Measurements from ENCODE around the gene INAVA. TPM values are rescaled to one million over a fixed set of nuclear protein-coding genes. Genes with fewer than 3 reads are reported as not detected.

INAVA gene
- total and polyA plus RNA-seq, 2 of the 13 experiments (the other 11 are each of a cell fraction or from before 2014, with no cell fraction given): 6.0 to 13.5 TPM

DNA sequence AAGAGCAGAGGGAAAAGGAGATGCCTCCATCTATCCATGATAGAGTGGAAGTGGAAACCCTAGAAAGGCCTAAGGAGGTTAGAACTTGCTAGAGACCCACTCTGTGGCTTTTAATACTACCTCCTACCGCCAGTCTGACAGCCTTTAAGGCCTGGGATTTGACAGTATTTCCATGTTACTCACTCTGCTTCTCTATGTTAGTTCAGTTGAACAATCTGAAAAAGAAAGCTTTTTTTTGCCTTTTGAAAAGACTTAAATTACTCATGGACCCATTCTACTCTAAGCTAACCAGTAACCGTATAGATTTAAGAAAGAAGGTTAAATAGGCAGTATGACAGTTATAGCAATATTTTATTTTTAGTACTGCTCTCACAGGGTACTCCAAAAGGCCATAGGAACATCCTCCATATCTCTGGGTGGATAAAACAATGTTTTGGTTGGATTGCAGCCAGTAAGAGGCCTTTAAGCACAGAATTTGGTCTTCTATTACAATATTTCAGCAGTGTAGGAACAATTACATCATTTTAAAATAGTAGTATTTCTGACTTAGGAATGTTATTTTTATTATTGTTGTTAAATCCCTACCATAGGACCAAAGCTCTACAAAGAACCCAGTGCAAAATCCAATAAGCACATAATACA, 37.9 kb upstream of the INAVA start (continued):
- TF ChIP-seq ZNF17 (CRISPR knock-in tag; IDR thresholded peaks at IDR 0.05): no peak
- TF ChIP-seq ZNF879 (CRISPR knock-in tag; IDR thresholded peaks at IDR 0.05): no peak
- TF ChIP-seq, protein P1, sequence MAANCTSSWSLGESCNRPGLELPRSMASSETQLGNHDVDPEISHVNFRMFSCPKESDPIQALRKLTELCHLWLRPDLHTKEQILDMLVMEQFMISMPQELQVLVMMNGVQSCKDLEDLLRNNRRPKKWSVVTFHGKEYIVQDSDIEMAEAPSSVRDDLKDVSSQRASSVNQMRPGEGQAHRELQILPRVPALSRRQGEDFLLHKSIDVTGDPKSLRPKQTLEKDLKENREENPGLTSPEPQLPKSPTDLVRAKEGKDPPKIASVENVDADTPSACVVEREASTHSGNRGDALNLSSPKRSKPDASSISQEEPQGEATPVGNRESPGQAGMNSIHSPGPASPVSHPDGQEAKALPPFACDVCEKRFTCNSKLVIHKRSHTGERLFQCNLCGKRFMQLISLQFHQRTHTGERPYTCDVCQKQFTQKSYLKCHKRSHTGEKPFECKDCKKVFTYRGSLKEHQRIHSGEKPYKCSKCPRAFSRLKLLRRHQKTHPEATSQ (CRISPR knock-in tag; IDR thresholded peaks at IDR 0.05; ENCODE audit: borderline replicate concordance): no peak
- no peak for TF ChIP-seq MTA3 (CRISPR knock-in tag; IDR thresholded peaks at IDR 0.05)
- no peak for TF ChIP-seq MBNL3 (CRISPR knock-in tag; conservative IDR thresholded peaks at IDR 0.05)
- TF ChIP-seq ZNF674 (CRISPR knock-in tag; IDR thresholded peaks at IDR 0.05; ENCODE audit: low read depth): no peak
- TF ChIP-seq KDM5B (CRISPR knock-in tag; IDR thresholded peaks at IDR 0.05; ENCODE audit: borderline replicate concordance): no peak

GRCh38 chr1:200857804-200858203, 36.9 kb upstream of the INAVA start:
- H3K36me3 ChIP-seq (replicated peaks in 1 of 2; ENCODE audit: control insufficient read depth in 1 of 2, insufficient read depth in 2 of 2, low read length in 2 of 2): peaks cover 3 to 6% of the 10 kb centered on the region in 2 experiments; a peak in 2 of 5 replicates
- POLR2A ChIA-PET: no interaction called here
- no peak overlapping the region for H2AFZ ChIP-seq (ENCODE audit: low read length)
- H3K9ac ChIP-seq (ENCODE audit: insufficient read depth, low read depth, low read length): no peak overlapping the region
- ATAC-seq: no peak
- H3K4me3 ChIP-seq (replicated peaks in 1 of 3; ENCODE audit: insufficient read depth in 1 of 3, low read depth in 2 of 3, low read length in 3 of 3): no peak overlapping the region
- no peaks in the 10 kb centered on the region for H3K4me1 ChIP-seq (ENCODE audit: insufficient read depth, low read length)
- CTCF ChIA-PET (ENCODE audit: low intra/inter-chr PET ratio, low total read pairs): no interaction called here
- no peaks in the 10 kb centered on the region for H3K79me2 ChIP-seq (ENCODE audit: insufficient read depth, low read length)
- no peaks in the 10 kb centered on the region for H3K27me3 ChIP-seq (ENCODE audit: control insufficient read depth in 1 of 2, insufficient read depth in 2 of 2, low read length in 2 of 2)
- no peaks in the 10 kb centered on the region for H3K9me3 ChIP-seq (ENCODE audit: low read length)
- in situ Hi-C loops (cut with HindIII; ENCODE audit: extremely low pct_ligation_motif_present, low pct_unique_long_range_greater_than_20kb): no loop called here
- WGBS (ENCODE audit: low lambda C conversion rate): 100% methylated on average over 1 of the region's 1 CpG
- H4K20me1 ChIP-seq (ENCODE audit: insufficient read depth, low read length): no peaks in the 10 kb centered on the region
- no peak overlapping the region for H3K4me2 ChIP-seq (ENCODE audit: low read depth, low read length)
- no TSS peak for BruUV-seq (replicated peaks)
- no peak for FAIRE-seq
- intact Hi-C loops (cut with micrococcal nuclease; ENCODE audit: unreplicated experiment): no loop called here
- no peak for DNase-seq (ENCODE audit: low spot score)
- no peak overlapping the region for H3K27ac ChIP-seq (ENCODE audit: extremely low read length, insufficient read depth, low read length)
- no peak for TF ChIP-seq ZNF20 (CRISPR knock-in tag; IDR thresholded peaks at IDR 0.05)
- TF ChIP-seq RFX1 (IDR thresholded peaks at IDR 0.05): no peak
- no peak for TF ChIP-seq ZNF17 (CRISPR knock-in tag; IDR thresholded peaks at IDR 0.05)
- no peak for TF ChIP-seq ZMAT3 (CRISPR knock-in tag; conservative IDR thresholded peaks at IDR 0.05)
- TF ChIP-seq, protein P2, sequence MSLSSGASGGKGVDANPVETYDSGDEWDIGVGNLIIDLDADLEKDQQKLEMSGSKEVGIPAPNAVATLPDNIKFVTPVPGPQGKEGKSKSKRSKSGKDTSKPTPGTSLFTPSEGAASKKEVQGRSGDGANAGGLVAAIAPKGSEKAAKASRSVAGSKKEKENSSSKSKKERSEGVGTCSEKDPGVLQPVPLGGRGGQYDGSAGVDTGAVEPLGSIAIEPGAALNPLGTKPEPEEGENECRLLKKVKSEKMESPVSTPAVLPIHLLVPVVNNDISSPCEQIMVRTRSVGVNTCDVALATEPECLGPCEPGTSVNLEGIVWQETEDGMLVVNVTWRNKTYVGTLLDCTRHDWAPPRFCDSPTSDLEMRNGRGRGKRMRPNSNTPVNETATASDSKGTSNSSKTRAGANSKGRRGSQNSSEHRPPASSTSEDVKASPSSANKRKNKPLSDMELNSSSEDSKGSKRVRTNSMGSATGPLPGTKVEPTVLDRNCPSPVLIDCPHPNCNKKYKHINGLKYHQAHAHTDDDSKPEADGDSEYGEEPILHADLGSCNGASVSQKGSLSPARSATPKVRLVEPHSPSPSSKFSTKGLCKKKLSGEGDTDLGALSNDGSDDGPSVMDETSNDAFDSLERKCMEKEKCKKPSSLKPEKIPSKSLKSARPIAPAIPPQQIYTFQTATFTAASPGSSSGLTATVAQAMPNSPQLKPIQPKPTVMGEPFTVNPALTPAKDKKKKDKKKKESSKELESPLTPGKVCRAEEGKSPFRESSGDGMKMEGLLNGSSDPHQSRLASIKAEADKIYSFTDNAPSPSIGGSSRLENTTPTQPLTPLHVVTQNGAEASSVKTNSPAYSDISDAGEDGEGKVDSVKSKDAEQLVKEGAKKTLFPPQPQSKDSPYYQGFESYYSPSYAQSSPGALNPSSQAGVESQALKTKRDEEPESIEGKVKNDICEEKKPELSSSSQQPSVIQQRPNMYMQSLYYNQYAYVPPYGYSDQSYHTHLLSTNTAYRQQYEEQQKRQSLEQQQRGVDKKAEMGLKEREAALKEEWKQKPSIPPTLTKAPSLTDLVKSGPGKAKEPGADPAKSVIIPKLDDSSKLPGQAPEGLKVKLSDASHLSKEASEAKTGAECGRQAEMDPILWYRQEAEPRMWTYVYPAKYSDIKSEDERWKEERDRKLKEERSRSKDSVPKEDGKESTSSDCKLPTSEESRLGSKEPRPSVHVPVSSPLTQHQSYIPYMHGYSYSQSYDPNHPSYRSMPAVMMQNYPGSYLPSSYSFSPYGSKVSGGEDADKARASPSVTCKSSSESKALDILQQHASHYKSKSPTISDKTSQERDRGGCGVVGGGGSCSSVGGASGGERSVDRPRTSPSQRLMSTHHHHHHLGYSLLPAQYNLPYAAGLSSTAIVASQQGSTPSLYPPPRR (CRISPR knock-in tag; IDR thresholded peaks at IDR 0.05; ENCODE audit: borderline replicate concordance): no peak
- TF ChIP-seq, protein P3, sequence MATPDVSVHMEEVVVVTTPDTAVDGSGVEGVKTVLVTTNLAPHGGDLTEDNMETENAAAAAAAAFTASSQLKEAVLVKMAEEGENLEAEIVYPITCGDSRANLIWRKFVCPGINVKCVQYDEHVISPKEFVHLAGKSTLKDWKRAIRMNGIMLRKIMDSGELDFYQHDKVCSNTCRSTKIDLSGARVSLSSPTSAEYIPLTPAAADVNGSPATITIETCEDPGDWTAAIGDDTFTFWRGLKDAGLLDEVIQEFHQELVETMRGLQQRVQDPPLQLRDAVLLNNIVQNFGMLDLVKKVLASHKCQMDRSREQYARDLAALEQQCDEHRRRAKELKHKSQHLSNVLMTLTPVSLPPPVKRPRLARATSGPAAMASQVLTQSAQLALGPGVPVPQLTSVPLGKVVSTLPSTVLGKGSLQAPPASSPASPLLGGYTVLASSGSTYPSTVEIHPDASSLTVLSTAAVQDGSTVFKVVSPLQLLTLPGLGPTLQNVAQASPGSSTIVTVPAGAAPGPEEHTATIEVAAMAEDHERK (CRISPR knock-in tag; IDR thresholded peaks at IDR 0.05; ENCODE audit: low read depth): no peak
- TF ChIP-seq ZSCAN30 (CRISPR knock-in tag; IDR thresholded peaks at IDR 0.05): no peak
- no peak for TF ChIP-seq TEAD3 (CRISPR knock-in tag; optimal IDR thresholded peaks at IDR 0.05; ENCODE audit: borderline replicate concordance)
- TF ChIP-seq ZGPAT (CRISPR knock-in tag; IDR thresholded peaks at IDR 0.05): no peak
